Iris pigment epithelial cell (primary cell): ENCODE results near the gene OR51I2.

ENCODE experiments used
- DNase-seq: peaks from one replicate; pipeline ENCODE4 v3.0.0-alpha.2; 2011; ENCODE audit warnings: low read depth

The OR51I2 gene, protein sequence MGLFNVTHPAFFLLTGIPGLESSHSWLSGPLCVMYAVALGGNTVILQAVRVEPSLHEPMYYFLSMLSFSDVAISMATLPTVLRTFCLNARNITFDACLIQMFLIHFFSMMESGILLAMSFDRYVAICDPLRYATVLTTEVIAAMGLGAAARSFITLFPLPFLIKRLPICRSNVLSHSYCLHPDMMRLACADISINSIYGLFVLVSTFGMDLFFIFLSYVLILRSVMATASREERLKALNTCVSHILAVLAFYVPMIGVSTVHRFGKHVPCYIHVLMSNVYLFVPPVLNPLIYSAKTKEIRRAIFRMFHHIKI

GRCh38 chr11:5449023-5449422 is at the start of gene OR51I2:
OR51I2 (plus strand) TSS chr11:5449323; CDS start chr11:5453489, 4,166 bp downstream.
- no peak for DNase-seq

DNA sequence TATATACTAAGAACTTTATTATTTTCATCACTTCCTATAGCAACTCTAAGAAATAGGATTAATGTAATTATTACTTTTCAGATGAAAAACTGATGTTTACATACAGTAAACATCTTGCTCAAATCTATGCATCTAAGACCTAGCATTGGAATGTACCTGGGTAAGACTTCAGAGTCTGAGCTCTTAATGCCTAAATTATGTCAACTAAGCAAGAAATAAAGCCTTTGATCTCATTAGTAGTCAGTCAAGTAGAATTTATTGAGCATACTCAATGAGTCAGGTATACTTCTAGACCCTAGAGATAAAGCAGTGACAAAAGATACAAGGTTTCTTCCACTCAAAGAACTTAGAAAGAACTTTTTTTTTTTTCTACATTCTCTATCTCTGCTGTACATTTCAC is 44.0 kb upstream of the OR51I2 start:
- DNase-seq = no peak

DNA sequence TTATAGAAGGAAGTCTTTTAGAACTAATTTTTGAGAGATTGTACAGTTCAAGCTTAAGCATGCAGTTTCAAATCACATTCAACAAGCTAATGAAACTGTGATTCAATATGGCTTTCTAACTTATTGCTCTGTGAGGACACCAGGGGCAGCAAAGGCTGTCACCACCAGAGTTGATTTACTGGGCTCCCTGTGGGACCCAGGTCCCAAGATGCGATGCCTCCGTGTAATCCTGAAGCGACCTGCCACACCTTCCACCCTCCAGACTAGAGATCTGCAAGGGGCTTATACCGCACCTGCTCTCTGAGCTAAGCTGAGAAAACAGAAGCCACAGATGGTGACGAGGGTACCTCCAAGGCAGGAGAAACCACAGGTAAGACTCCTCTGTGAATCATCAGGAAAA is 28.1 kb upstream of the OR51I2 start:
- DNase-seq = no peak

GRCh38 chr11:5421811-5422210 is 27.3 kb upstream of the OR51I2 start, which contains the start of gene OR51Q1:
OR51Q1 (plus strand) TSS chr11:5422111; CDS start chr11:5422201, 90 bp downstream.
- no peak for DNase-seq

DNA sequence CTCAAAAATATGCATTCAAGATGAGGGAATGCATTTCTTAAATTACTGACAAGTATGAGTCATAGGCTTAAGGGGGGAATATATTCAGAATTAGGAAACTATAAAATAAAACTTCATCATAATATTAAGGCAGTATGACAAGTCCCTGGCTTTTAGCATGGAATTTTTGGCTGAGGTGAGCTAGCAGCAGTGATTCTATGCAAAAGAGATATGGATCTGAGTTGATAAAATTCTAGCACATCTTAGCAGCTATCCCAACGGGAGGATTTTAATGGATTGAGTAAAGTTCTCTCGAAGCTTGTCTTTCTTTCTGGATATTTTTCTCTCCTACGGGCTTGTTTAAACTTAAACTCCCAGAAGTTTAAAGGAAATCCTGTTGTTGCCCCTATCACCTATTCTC is 26.0 kb upstream of the OR51I2 start:
- DNase-seq = no peak

GRCh38 chr11:5441414-5441813 is 7.7 kb upstream of the OR51I2 start, which contains the start of gene OR51I1:
OR51I1 (minus strand) TSS chr11:5441514; CDS start chr11:5441514, 0 bp downstream.
- DNase-seq = no peak

DNA sequence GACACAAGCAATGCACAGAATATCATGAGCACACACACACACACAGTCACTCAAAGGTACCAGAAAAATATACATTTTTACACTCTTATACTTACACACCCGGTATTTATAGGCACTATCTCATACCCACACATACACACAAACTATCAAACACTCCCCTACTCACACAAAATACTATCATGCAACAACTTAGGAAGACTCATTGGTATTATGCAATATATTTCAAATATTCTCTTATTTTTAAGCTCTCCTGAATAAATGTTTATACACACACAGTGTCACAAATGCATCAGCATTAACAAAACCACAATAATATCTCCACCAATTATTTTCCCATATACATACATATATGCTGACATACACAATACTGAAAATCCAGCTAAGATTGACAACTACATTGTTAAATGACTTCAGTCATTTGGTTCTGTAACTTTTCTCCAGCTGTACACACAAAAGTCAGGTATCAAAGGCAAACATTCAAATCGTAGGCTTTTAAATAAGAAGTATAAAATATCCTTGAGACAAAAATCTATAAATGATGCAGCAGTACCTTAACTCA is 5.2 kb upstream of the OR51I2 start:
- no peak for DNase-seq

DNA sequence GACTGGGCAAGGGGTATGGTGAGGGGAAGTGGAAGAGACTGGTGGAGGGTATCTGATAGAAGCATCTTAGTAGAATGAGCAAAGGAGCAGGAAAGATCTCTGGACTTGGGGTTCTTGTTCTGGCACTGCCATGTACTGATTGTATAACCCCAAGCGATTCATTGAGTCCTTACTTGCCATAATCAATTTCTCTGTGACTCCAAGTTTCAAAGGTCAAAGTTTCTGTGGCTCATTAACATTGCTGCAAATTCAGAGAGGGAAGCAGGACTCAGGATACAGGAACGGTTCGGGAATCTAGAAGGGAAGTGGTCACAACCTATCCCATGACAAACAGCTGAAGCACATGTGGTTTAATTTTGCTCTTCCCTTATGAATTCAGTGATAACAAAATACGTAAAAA is 309 bp downstream of the OR51I2 start:
- no peak for DNase-seq

DNA sequence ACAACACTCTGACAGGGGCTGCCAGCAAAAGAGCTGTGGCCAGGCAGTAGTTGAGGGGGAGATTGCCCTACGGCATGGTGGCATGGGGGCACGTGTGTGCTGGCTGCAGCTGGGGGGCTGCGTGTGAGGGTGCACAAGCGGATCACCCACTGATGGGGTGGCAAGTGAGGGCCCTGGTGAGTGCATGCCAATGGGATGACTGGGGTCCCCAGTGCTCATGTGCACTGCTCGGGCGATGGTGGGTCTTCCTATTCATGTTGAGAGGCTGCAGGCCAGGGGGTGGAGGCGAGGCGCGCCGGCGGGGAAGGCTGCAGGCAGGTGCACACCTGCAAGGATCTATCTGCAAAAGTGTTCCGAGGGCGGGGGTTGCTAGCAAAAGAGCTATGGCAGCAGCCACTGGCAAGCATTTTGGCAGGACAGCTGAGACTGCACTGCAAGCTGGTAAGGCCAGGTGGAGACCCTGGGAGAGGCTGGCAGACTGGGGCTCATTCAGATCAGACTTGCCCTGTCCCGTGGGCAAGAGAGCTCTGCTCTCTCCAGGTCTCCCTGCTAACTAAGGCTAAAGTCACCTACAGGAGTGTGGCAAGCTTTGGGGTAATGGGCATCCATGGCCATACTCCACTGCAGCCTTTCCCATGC is 12.0 kb downstream of the OR51I2 start:
- DNase-seq = no peak

DNA sequence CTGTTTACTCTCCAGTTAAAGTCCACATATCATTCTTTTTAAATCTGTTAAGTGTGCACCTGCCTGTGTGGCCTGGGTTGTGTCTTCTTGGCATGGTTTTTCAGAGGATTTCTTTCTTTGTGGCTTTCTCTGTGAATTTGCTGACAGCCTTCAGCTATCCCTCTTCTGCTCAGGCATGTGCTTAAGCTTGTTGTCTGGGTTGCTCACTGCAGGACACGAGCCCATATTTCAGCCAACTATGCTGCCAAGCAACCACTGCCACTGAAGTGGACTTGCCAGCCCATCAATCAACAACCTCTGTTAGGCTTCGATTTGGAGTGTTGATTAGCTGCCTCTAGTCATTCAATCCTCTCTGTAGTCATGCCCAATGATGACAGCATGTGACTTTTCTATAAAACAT is 18.4 kb downstream of the OR51I2 start:
- DNase-seq = no peak

- no peak for DNase-seq
These were observed 24.8 kb downstream of the OR51I2 start for GRCh38 chr11:5473921-5474320.

DNA sequence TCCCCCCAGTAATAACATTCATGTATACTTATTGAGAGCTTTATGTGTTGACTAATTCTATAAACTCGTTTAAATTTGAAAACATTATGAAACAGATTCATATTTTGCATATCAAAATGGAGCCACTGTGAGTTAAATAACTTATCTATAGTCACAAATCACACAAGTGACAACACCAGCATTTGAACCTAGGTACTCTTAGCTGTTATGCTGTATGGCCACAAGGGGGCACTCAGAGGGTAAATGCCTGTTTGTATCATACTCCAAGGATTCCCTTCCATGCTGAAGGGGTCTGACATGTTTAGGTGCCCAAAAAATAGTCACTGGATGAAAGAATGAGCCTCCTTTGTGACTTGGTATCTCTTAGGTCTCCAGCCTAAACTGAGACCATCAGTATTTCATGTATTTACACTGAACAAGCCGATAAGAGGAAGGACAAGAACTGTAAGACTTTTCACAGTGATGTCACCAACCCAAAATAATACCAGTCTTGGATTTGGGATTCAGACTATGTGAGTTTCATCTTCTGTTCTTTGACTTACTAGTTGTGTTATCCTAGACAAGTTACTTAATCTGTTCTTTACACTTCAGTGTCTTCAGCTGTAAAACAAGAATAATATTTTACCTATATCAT is 27.2 kb downstream of the OR51I2 start:
- peak; percentile 49 for DNase-seq

GRCh38 chr11:5486003-5486402 is 36.9 kb downstream of the OR51I2 start:
- DNase-seq = no peak

GRCh38 chr11:5486421-5486820 is 37.3 kb downstream of the OR51I2 start:
- no peak for DNase-seq

DNA sequence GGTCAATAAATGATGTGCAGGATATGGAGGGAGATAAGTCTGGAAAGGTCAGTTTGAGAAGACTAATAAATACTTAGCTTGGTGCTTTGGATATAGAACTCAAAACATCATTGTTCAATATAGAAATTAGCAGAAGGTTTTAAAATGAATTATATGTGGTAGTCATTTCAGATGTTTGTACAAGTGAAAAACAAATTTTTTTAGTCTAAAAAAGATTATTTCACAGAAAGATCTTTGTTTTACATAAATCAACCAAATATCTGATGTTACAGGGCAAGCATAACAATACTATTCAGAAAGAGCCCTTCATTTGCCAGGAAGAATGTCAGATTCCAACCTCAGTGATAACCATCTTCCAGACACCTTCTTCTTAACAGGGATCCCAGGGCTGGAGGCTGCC is 39.3 kb downstream of the OR51I2 start, which contains the start of gene OR52D1:
OR52D1 (plus strand) TSS at position 301 of the 400 bp plus-strand sequence; CDS start at position 323, 22 bp downstream.
- no peak for DNase-seq

DNA sequence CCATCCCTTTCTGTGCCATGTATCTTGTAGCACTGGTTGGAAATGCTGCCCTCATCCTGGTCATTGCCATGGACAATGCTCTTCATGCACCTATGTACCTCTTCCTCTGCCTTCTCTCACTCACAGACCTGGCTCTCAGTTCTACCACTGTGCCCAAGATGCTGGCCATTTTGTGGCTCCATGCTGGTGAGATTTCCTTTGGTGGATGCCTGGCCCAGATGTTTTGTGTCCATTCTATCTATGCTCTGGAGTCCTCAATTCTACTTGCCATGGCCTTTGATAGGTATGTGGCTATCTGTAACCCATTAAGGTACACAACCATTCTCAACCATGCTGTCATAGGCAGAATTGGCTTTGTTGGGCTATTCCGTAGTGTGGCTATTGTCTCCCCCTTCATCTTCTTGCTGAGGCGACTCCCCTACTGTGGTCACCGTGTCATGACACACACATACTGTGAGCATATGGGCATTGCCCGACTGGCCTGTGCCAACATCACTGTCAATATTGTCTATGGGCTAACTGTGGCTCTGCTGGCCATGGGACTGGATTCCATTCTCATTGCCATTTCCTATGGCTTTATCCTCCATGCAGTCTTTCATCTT is 39.8 kb downstream of the OR51I2 start:
- DNase-seq = no peak

DNA sequence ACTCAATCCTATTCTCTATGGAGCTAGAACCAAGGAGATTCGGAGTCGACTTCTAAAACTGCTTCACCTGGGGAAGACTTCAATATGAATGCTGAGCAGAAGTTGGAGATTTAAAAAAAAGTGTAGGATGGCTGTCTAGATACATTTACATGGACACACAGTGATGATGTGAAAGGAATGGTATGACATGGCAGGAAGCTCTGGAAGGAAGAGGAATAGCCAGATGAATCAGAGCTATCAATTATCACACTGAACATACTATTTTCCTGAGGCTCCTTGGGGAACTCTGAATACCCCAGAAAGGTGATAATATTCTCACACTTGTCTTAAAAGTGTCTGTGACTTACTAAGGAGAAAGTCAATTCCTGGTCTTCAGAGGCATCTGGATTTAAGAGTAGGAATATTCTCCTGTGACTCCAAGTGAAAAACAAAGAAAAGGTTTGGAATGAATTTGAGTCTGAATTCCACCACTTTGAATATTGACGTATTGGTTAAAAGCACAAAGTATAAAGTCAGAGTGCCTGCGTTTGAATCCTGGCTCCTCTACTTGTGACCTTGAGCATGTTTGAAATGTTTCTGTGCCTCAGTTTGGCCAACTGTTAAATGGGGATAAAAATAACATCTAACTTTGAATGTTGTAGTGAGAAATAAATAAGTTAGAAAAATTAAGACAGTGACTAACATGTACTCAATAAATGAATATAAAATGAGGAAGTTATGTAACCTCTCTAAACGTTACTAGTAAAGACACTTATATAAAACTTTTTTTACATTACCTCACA is 40.6 kb downstream of the OR51I2 start:
- DNase-seq = no peak

DNA sequence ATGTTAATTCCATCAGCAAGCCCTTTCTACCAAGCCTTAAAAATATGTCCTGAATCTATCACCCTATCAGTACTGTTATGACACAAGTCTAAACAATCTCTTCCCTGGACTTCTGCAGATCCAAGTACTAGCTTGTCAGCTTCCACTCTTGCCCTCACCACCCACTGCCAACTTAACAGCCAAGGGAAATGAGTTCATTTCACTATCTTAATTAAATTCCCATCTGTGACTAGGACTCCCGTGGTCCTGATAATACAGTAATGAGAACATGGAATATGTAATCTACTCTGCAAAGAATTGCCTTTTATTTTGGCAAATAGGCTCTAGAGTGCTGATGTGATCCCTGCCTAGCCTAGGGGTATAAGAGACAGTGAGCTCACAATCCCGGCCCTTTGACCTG is 50.5 kb downstream of the OR51I2 start:
- no peak for DNase-seq

DNA sequence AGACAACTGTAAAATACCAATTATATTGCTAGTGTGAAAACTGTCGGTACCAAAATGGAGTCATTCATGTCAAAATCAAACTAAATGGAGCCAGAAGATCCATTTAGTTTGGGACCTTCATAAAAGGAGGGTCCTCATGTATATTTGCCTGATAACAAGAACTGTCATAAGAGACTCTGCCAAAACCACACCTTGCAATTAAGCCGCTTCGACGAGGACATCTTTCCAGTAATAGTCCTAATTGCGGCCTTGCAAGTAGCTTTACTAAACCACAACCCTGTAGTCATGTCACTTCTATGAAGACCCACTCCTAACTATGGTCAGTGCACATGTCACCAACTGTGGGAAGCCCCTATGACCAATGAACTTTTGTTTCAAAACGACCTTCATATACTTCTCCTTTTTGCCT is 51.3 kb downstream of the OR51I2 start:
- no peak for DNase-seq

DNA sequence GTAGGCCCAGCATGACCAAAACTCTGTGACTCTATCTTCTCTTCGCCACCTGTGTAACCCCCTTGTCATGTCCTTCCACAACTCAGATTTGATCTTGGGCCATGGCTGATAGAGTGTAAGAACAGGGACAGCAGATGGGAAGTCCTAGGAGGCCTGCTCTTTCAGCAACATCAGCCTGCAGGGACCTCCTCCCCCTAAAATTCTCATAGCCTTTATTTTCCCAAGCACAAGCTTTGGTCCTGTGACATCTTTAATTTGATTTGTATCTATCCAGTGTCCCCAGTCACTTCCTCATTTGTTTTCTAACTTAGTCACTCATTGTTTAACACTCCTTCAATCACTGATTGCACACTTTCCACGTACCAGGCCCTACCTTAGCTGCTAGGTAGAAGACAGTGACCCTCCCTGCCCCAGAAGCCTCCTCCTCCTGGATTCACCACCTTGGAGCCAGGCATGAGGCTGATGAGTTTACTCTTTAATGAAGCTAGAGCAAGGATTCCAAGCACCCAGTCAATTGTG is 55.3 kb downstream of the OR51I2 start:
- no peak for DNase-seq

- no peak for DNase-seq
These were observed 56.4 kb downstream of the OR51I2 start for GRCh38 chr11:5505363-5506048.
